AML-193 (cell line): ENCODE data around the gene IQGAP1.
A peak's percentile ranks its signal among the peaks of the same experiment; 100 is the strongest.

Experiments
- DNase-seq, 2 experiments: peaks; one replicate each; lab custom pipeline; 2025; lab: John Stamatoyannopoulos, UW

Gene IQGAP1, protein sequence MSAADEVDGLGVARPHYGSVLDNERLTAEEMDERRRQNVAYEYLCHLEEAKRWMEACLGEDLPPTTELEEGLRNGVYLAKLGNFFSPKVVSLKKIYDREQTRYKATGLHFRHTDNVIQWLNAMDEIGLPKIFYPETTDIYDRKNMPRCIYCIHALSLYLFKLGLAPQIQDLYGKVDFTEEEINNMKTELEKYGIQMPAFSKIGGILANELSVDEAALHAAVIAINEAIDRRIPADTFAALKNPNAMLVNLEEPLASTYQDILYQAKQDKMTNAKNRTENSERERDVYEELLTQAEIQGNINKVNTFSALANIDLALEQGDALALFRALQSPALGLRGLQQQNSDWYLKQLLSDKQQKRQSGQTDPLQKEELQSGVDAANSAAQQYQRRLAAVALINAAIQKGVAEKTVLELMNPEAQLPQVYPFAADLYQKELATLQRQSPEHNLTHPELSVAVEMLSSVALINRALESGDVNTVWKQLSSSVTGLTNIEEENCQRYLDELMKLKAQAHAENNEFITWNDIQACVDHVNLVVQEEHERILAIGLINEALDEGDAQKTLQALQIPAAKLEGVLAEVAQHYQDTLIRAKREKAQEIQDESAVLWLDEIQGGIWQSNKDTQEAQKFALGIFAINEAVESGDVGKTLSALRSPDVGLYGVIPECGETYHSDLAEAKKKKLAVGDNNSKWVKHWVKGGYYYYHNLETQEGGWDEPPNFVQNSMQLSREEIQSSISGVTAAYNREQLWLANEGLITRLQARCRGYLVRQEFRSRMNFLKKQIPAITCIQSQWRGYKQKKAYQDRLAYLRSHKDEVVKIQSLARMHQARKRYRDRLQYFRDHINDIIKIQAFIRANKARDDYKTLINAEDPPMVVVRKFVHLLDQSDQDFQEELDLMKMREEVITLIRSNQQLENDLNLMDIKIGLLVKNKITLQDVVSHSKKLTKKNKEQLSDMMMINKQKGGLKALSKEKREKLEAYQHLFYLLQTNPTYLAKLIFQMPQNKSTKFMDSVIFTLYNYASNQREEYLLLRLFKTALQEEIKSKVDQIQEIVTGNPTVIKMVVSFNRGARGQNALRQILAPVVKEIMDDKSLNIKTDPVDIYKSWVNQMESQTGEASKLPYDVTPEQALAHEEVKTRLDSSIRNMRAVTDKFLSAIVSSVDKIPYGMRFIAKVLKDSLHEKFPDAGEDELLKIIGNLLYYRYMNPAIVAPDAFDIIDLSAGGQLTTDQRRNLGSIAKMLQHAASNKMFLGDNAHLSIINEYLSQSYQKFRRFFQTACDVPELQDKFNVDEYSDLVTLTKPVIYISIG (N-terminal part only)

DNA sequence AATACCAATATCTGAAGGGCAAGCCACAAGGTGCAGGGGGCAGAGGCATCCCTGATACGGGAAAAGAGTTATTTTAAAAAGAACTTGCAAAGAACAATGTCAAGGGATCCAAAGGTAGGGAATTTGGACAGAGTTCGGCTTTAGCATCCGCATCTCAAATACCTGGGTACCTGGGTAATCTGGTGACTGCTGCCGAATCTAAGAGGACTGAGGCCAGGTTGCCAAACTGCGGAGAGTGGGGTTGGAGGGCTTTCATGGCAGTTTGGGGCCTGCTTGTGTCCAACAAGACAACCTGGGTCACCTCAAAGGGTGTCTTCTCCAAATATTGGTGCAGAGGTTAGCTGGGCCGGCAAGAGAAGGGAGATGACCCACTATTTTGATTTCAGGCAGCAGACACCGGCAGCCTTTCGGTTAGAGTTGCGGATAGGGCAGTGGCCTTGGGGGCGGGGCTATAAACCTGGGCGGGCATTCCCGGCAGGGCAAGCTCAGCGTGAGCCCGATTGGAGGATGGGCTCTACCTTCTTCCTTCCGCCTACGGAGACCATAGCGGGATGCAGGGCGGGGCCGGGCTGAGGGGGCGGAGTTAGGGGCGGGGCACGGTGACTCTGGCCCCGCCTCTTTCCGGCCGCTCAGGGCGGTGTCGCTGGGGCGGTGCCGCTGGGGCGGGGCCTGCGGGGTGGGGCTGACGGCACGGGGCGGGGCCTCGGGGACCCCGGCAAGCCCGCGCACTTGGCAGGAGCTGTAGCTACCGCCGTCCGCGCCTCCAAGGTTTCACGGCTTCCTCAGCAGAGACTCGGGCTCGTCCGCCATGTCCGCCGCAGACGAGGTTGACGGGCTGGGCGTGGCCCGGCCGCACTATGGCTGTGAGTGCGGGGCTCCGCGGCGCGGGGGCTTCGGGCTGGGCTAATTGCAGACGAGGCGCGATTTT is at the start of gene IQGAP1:
IQGAP1 (plus strand) TSS at position 709 of the 928 bp plus-strand sequence; CDS start at position 809, 100 bp downstream.
- DNase-seq = peak; percentile 94

DNA sequence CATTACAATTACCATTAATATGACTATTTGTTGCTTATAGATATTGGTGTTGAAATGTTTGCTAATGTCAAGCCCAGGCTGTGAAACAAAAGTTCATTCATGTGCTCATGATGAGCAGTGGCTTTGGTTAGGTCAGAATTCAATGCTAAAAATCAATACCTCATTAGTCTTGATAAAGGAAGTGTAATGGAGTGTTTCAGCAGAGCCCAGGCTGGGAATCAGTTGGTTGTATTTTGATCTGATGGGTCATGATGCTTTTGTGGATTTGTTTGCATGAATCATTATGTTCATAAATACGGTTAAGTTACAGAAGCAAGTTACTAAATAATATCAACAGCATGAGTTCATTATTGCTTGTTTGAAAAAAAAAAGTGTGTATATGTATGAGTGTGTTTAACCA is 49.5 kb upstream of the IQGAP1 start:
- no peak for DNase-seq

DNA sequence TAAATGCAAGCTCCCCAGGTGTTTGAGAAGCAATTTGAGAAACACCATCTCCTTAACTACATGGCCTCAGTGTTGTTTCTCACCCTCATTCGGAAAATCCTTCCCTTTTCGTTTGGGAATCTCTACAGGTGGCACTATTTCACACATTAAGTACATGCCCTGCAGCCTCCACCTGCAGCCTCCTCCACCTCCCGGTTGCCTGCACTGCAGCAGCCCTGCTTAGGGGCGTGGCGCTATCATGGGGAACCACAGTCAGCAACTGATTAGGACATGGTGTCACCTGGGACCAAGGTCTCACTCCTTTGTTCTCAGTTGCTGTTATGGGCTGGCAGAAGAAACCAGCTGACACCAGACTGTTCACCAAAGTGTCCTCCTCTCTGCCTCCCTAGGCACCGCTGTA is 47.7 kb upstream of the IQGAP1 start:
- DNase-seq = no peak

DNA sequence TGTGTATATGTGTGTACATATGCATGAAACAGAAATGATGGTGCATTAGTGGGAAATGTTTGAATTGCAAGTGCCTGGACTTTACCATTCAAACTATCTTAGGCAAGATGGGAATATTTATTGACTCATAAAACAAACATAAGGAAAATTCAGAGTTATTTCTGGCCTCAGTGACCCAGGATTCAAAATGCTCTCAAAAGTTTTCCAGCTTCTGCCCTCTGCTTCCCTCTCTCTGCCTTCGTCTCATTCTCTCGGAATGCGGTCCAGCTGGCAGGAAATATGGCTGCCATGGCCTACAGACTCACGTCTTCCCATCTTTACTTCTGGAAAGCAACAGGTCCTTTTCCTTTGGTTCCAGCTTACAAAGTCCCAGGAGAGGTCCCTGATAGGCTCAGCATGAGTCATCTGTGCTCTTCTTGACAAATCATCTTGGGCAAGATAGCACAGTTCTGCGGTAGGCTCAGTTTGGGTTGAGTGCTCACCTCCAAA is 44.7 kb upstream of the IQGAP1 start:
- no peak for DNase-seq

DNA sequence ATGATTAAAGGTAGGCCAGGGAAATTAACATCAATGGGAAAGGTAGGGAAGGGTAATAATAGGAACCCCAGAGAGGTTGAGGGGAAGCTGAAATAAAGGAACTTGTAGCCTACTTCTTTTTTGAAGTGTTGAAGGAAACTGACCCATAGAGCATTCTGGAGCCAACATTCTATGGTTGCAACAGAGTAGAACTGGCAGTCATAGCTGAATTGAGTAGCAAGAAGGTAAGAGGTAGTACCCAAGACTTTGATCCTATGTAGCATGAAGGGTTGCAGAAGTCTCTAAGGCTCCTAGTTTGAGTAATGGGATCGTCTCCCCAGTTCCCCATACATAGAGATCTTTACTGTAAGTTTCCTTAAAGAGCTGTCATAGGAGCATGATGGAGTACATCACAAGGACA is 43.4 kb upstream of the IQGAP1 start:
- DNase-seq = peak; percentile 68 to 78

DNA sequence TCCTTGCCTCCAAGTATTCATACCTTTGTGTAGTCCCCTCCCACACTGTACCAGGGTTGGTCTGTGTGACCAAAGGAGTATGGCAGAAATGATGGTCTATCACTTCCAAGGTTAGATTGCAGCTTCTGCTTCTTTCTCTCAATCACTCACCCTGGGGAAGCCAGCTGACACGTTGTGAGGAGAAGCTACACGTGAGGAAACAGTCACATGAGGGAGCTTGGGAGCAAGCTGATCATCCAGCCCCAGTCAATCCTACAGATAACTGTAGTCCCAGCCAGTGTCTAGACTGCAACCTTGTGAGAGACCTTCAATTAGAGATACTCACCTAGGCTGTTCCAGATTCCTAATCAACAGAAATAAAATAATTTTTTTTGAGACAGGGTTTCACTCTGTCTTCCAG is 42.2 kb upstream of the IQGAP1 start:
- DNase-seq = no peak

DNA sequence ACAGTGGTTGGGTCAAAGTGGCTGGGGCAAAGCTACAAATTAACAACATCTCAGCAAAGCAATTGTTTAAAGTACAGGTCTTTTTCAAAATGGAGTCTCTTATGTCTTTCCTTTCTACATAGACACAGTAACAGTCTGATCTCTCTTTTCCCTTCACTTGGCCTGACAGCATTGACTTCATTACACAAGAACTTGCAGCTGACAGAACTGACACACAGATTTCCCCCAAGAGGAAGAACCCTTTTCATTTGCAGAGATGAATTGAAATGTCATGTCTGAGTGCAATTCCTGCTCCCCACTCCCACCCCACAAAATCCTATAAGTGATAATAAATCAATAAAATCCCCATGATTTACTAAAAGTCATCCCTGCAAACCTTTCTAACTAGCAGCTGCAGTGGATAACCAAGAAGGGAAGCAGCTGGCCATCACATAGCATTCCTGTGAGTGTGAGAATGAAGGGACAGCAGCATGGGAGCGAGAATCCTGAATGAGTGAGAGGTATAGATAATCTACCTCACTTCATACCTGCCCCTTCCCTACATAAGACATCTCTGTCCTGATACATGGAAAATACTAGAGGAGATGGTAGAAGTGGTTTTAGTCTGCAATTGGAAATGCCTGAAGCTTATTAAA is 40.5 kb upstream of the IQGAP1 start:
- peak in 1 of 2 experiments; percentile 16 for DNase-seq

DNA sequence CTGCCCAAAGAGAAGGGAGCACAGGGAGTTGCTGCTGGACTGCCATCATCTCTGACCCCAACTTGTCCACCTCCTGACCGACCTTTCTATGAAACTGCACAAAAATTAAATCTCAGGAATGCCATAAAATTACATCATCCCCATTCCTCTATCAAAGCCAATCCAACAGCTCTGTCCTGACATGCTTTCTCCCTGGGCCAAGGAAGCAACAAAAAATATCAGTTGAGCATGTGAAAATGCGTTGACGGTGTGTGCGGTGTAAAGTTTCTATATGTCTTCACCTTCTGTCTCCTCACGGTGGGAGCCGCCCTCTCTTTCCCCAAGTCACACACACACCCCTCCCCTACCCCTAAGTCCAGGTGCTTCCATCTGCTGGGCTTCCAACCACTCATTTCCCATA is 39.6 kb upstream of the IQGAP1 start:
- DNase-seq = no peak

DNA sequence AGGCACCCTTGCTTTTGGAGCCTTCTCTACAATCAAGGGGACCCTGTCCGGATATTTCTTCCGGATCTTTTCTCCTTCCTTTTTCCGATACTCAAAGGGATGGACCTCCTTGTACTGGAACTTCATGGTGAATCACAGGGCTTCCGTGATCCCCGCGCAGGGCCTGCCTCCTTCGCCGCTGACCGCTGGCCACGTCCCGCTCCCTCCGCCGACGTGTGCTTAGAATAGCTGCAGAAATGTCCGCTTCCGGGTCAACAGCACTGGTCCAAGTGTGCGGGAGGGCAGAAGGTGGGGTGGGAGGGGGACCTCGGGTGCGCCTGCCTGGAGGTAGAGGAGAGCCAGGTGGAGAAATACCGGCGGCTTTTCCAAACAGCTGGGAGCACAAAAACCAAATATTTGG is 39.0 kb upstream of the IQGAP1 start:
- no peak for DNase-seq

DNA sequence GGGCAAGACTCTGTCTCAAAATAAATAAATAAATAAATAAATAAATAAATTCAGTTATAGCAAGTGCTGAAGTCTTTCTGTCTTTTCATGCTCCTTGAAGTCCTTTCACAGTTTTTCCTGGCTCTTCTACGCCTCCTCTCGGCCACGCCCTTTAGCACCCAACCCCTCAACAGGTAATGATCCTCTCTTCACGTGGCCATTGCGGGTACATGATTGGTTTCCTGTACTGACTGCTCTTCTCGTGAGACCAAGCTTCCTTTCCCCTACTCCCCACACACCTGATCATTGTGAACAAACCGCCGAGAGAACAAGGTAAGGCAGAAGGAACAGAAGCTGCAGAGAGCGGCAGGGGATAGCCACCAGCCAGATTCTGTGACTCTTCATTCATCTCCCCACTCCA is 38.2 kb upstream of the IQGAP1 start:
- no peak for DNase-seq

DNA sequence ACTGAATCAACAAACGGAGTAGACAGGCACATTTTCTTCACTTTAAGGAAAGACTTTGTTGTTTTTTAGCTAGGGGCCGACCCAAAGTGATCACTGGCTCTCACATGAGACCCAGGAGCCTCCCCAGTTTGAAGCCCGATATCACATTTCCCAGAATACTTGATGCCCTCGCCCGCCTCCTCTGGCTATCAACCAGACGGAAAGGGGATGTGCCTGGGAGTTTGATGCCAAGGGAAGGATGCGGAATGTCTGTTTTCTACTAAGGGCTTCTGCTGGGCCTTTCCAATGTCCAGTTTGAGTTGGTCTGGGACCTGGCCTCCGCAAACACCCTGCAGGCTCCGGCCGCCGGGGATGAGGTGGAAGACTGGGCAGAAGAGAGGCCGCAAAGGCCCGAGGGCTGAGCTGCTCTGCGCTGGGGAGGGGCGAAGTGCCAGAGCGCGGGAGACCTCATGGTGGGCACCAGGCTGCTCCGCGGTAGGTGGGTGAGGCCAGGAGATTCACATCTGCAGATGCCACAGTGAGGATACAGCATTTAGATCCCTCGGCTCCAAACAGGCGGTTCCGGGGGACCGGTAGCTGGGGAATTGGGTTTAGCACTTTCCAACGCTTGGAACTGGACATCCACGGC is 36.4 kb upstream of the IQGAP1 start:
- DNase-seq = no peak

DNA sequence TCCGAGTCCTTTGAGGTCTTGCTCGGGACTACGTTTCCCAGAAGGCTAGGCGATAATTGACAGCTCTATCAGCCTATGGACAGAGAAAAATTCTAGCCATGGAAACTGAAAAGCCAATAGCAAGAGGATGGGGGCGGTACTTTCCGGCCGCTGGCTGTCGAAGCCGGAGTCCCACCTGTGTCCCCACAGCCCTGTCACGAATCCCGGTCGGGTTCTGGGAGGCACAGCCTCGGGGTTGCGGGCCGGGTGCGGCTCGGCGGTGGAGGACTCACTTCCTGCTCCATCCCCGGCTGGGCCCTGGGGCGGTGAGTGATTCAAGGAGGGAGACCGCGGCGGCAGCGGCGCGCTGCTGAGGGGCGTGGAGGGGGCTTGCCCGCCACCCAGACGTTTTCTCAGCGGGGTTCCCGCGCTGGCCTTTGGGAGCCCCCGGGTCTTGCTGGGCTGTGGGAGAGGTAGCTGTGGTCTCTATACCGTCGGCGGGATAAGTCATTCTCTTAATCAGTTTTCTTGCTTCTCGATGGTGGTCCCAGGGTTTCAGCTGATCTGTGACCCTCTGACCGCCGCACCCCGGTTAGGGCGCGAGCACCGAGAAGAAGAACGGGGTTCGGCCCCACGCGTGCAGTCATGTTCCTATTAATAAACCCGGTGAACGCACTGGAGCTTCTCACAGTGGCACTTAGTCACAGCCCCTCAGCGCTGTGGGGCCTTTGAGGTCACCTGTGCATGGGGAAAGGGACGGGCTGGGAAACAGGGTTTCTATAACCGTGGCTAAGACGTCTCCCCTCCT is 35.7 kb upstream of the IQGAP1 start, which contains the start of gene ZNF774:
ZNF774 (plus strand) TSS at position 178 of the 787 bp plus-strand sequence. CDS start 2,377 bp downstream, outside the sequence.
- peak; percentile 83 to 89 for DNase-seq

DNA sequence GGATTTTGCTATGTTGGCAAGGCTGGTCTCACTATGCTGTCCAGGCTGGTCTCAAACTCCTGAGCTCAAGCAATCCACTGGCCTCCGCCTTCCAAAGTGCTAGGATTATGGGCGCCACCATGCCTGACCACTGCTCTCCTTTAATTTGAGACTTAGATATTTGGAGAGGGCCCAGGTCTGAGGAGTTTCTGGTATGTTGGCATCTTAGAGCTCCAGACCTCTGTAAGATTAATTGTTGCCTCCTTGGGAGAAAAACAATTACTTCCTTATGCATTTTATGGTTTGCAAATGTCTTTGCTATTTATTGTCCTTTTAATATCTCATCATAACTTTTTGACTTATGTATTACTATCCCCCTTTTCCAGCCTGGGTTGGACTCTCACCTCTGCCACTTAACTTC is 33.1 kb upstream of the IQGAP1 start:
- no peak for DNase-seq

DNA sequence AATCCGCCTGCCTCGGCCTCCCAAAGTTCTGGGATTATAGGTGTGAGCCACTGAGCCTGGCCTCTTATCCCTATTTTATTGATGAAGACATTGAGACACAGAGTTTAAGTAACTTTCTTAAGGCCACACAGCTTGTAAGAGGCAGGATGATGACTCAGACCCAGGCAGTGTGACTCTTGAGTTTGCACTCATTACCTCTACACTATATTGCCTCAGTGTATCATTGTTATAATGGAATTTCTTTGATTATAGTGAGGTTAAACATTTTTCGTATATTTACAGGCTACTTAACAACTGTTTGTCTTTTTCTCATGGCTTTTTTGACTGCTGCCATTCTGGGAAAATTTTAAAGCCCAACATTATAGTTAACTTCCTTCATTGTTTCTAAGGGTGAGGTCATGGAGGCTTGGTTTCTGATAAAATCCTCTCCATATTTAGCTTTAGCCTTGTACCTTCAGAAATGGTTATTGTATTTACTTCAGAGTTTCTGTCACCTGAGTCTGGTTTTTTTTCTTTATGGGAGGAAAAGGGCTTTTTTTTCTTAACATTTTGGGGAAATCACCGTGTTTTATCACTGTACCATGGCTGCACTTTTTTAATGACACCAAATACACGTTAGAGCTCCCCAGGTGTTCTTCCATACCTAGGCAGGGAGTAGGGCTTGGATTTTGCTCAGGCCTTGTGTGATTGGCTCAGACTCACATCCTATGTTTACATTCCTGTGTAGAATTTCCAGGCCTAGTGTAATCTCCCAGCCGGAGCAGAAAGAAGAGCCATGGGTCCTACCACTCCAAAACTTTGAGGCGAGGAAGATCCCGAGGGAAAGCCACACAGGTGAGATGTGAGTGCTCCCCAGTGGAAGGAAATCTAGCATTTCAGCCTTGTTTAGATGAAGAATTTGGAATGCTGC is 29.7 kb upstream of the IQGAP1 start:
- no peak for DNase-seq

DNA sequence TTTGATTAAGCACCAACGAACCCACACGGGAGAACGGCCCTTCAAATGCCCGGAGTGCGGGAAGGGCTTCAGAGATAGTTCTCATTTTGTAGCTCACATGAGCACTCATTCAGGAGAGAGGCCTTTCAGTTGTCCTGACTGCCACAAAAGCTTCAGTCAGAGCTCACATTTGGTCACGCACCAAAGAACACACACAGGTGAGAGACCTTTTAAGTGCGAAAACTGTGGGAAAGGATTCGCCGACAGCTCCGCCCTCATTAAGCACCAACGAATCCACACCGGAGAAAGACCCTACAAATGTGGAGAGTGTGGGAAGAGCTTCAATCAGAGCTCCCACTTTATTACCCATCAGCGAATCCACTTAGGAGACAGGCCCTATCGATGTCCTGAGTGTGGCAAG is 27.3 kb upstream of the IQGAP1 start:
- DNase-seq = no peak

DNA sequence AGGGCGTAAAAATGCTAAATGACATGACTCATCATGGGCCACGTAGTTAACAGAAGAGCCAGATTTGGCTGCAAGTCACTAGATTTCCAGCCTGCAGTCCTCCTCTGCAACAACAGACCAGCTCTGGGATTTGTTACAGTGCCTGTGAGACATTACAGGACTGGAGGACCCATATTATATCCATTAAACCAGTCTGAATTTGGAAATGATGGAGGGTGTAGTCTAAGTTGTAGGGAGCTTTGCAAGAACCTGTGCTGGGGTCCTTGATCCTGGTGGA is 25.2 kb upstream of the IQGAP1 start:
- DNase-seq = no peak

DNA sequence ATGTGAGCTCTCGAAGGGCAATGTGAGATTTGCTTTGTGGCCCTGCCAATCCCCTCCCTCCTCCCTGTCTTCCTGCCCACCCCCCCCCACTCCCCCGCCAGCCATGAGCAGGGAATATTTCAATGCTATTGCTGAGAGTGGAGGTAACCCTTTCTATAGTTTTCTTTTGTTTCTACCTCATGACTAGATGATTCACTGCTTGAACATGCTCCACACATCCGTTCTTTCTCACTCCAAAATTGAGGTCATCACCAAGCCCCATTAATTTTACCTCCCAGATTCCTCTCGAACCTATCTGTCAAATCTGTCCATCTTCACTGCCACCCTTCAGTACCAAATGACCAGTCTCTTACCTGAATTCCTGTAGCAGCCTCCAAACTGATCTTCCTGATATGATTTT is 23.8 kb upstream of the IQGAP1 start:
- no peak for DNase-seq

DNA sequence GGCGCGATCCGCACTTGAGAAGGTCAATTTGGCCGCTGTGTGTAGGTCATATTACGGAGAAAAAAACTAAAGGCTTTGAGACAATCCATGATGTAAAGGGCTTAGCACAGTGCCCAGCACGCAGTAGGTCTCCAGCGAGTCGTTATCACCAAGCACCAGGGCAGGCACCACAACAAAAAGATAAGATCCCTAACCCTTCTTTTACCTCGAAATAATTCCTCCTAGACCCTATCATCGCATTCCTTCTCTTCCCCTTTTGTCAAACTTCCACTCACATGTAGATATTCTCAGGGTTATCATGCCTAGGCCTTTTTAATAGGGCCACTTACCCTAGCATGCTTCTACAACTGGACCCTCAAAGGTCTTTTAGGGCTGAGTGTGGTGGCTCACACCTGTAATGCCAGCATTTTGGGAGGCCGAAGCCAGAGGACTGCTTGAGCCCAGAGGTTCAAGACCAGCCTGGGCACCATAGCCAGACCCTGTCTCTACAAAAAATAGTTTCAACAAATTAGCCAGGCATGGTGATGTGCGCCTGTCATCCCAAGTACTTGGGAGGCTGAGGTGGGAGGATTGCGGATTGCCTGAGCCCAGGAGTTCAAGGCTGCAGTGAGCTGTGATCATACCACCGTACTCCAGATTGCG is 22.5 kb upstream of the IQGAP1 start:
- no peak for DNase-seq
